ENCODE measurements around the gene SSX2IP. TPM values are rescaled to one million over a fixed set of nuclear protein-coding genes. Genes with fewer than 3 reads are reported as not detected.
A peak's percentile ranks its signal among the peaks of the same experiment; 100 is the strongest.

SSX2IP gene
- total RNA-seq, 6 experiments from 2014 or later = 5.0 to 16.1 (median 8.3) TPM

DNA sequence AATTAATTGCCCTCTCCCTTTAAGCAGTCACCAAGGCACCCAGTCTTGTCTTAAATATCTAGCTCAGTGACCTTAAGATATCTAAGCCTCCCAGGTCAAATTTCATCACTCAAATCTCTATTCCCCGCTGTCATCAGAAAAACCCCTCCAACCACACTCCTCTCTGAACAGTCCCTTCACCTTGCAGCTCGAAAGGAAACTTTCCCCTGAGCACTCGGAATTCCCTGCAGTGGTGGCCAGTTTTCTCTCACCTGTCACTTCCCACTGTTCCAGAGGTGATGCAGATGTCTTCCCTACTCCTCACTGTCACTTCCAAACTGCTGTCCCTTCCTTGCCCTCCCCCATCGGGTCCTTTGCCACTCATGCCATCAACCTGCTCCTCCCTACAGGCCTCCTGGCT, 15.3 kb upstream of the SSX2IP start:
- ATAC-seq (no peak), DNase-seq (no peak)
- TF ChIP-seq, protein P1, sequence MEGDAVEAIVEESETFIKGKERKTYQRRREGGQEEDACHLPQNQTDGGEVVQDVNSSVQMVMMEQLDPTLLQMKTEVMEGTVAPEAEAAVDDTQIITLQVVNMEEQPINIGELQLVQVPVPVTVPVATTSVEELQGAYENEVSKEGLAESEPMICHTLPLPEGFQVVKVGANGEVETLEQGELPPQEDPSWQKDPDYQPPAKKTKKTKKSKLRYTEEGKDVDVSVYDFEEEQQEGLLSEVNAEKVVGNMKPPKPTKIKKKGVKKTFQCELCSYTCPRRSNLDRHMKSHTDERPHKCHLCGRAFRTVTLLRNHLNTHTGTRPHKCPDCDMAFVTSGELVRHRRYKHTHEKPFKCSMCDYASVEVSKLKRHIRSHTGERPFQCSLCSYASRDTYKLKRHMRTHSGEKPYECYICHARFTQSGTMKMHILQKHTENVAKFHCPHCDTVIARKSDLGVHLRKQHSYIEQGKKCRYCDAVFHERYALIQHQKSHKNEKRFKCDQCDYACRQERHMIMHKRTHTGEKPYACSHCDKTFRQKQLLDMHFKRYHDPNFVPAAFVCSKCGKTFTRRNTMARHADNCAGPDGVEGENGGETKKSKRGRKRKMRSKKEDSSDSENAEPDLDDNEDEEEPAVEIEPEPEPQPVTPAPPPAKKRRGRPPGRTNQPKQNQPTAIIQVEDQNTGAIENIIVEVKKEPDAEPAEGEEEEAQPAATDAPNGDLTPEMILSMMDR (IDR thresholded peaks at IDR 0.05) = no peak
- no peak for TF ChIP-seq POLR2A (IDR thresholded peaks at IDR 0.05)
- H3K27ac ChIP-seq = no peak overlapping the region
- no peaks in the 10 kb centered on the region for H3K36me3 ChIP-seq
- intact Hi-C loops (cut with DNase I) = no loop called here
- H3K27me3 ChIP-seq = no peaks in the 10 kb centered on the region
- H3K4me3 ChIP-seq = no peak overlapping the region
- peaks cover 0 to 21% (median 7%) of the 10 kb centered on the region in 4 donors for H3K4me1 ChIP-seq
- H3K9me3 ChIP-seq = no peaks in the 10 kb centered on the region
- 71% methylated on average over 4 of the region's 4 CpGs for WGBS (ENCODE audit: insufficient coverage, low coverage, low lambda C conversion rate, missing lambda C conversion rate)

DNA sequence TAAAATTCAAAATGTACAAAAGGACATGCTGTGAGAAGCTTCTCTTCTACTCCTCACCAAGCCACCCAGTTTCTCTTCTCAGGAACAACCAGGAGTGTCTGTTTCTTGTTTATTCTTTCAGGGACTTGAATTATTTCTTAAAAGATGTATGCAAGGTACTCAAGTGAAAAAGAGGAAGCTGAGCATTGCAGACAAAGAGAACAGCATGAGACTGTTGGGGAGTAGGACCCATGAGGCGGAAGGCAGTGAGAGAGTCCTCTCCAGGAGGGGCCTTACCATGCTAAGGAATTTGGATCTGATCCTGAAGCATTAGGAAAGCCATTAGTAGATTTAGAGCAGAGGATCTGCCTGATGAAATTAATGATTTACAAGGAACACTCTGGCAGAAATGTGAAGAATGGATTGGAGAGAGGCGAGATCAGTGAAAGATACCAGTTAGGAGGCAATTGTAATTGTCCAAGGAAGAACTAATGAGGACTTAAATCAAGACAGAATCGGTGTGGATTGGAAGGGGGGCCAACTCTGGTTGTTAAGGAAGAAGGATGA, 14.7 kb upstream of the SSX2IP start:
- 33% methylated on average over 3 of the region's 3 CpGs for WGBS (ENCODE audit: insufficient coverage, low coverage, low lambda C conversion rate, missing lambda C conversion rate)
- Histone ChIP-seq H3K36me3 (no peaks in the 10 kb centered on the region), H3K9me3 (no peaks in the 10 kb centered on the region), H3K4me3 (no peak overlapping the region), H3K27me3 (no peaks in the 10 kb centered on the region), H3K27ac (no peak overlapping the region), H3K4me1 (peaks cover 0 to 21% (median 7%) of the 10 kb centered on the region in 4 donors)
- intact Hi-C loops (cut with DNase I) = no loop called here
- no peak for DNase-seq
- peak; percentile 56 to 88 (median 86) for ATAC-seq
- no peak for TF ChIP-seq POLR2A (IDR thresholded peaks at IDR 0.05)
- TF ChIP-seq, protein P1 (IDR thresholded peaks at IDR 0.05) = no peak

DNA sequence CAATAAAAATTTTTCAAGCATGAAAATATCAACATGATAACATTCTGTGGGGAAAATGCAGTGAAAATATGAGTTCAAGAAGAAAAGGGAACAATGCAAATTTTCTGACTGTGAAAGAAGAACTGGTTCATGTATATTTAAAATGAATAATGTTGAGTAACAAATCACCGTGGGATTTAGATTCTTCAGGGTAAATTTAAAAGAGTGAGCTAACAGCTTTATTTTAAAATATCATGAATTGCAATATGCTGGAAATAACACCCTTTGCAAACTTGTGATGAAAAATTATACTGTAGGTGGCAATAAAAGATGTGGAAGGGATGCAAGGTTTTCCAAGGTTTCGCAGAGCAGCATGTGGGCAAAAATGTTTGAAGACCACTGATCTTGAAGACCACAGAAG, 13.2 kb upstream of the SSX2IP start:
- Histone ChIP-seq H3K27ac (no peak overlapping the region), H3K36me3 (no peaks in the 10 kb centered on the region), H3K27me3 (no peaks in the 10 kb centered on the region), H3K4me1 (peaks cover 0 to 21% (median 7%) of the 10 kb centered on the region in 4 donors), H3K4me3 (no peak overlapping the region), H3K9me3 (no peaks in the 10 kb centered on the region)
- DNase-seq = no peak
- WGBS (ENCODE audit: insufficient coverage, low coverage, low lambda C conversion rate, missing lambda C conversion rate) = 63% methylated on average over 2 of the region's 2 CpGs
- intact Hi-C loops (cut with DNase I) = no loop called here
- ATAC-seq = no peak
- TF ChIP-seq, protein P1 (IDR thresholded peaks at IDR 0.05) = no peak
- TF ChIP-seq POLR2A (IDR thresholded peaks at IDR 0.05) = no peak

DNA sequence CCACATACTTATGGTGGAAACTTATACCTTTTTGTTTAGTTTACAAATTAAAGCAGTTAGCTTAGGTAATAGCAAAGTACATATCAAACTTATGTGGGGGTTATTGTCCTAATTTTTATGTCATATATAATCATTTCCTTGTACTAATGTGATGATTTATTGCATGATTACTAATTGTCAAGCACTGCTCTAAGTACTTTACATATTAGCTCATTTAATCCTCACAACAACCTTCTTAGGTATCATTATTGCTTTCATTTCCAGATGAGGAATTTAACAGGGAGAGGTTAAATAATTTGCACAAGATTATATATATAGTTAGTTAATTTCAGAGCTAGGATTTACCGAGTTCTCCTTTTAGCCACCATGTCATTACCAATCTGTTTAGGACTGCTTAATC, 11.9 kb upstream of the SSX2IP start:
- intact Hi-C loops (cut with DNase I) = no loop called here
- 100% methylated on average over 1 of the region's 1 CpG for WGBS (ENCODE audit: insufficient coverage, low coverage, low lambda C conversion rate, missing lambda C conversion rate)
- H3K36me3 ChIP-seq = no peaks in the 10 kb centered on the region
- peaks cover 0 to 21% (median 8%) of the 10 kb centered on the region in 4 donors for H3K4me1 ChIP-seq
- TF ChIP-seq, protein P1 (IDR thresholded peaks at IDR 0.05) = no peak
- TF ChIP-seq POLR2A (IDR thresholded peaks at IDR 0.05) = no peak
- H3K27me3 ChIP-seq = no peaks in the 10 kb centered on the region
- H3K9me3 ChIP-seq = no peaks in the 10 kb centered on the region
- no peak overlapping the region for H3K4me3 ChIP-seq
- no peak for DNase-seq
- no peak overlapping the region for H3K27ac ChIP-seq
- ATAC-seq = no peak

All from right lobe of liver (tissue), 6 donors.